ENCODE data around the gene AKAP8L. TPM values are rescaled to one million over a fixed set of nuclear protein-coding genes. Genes with fewer than 3 reads are reported as not detected.

The AKAP8L gene
- total and polyA plus RNA-seq, 2 of the 8 experiments (the other 6 are each of a cell fraction or from before 2014, with no cell fraction given), result 75.1 to 138 TPM

DNA sequence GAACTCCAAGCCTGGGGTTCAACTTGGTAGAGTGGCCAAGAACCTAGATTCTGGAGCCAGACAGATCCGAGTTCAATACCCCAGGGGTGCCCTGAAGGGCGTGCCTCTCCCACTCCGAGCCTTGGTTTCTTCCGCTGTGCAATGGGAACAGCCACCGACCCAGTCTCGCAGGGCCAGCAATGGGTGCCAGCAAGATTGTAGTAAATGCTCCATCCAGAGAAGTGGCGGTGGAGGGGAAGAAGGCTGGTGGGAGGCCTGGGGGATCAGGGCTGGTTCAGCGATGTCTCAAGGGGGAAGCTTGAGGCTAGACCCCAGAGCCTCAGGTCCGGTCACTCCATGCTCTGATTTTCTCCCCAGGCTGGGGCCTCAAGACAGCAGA, 26.4 kb upstream of the AKAP8L start:
- CTCF ChIA-PET (ENCODE audit: partially characterized antibody), result no interaction called here
- no peak overlapping the region for H2BK12ac ChIP-seq (ENCODE audit: low read depth, low read length)
- H3K23ac ChIP-seq (ENCODE audit: insufficient read length), result no peak overlapping the region
- WGBS, 2 experiments (ENCODE audit: extremely low coverage in 1 of 2, insufficient coverage in 1 of 2, insufficient read length in 1 of 2, insufficient replicate concordance in 2 of 2, low coverage in 1 of 2, low lambda C conversion rate in 2 of 2, missing lambda C conversion rate in 1 of 2), result 91% methylated on average over 8 of the region's 9 CpGs; no CpG with 5 or more reads in 1 of the 2 experiments
- no peaks in the 10 kb centered on the region for H3K9me3 ChIP-seq (ENCODE audit: insufficient read depth in 2 of 2, low read depth in 1 of 2, low read length in 1 of 2)
- POLR2A ChIA-PET (ENCODE audit: partially characterized antibody), result interaction anchor here (0.6 kb wide), 1 partner anchor 12 kb away, joined by 3 read pairs; no protein-coding TSS in a partner anchor
- H3K27me3 ChIP-seq (replicated peaks in 1 of 4; ENCODE audit: control insufficient read depth in 3 of 4, extremely low read depth in 1 of 4, insufficient read depth in 3 of 4, low read length in 3 of 4), result peaks cover 0 to 2% (median 0%) of the 10 kb centered on the region in 4 experiments; a peak in 1 of 7 replicates
- H2BK20ac ChIP-seq (ENCODE audit: low read length), result no peak overlapping the region
- no peak overlapping the region for H2AK5ac ChIP-seq (ENCODE audit: low read depth, low read length)
- FAIRE-seq (no peak), DNase-seq (ENCODE audit: low read depth in 1 of 2, low spot score in 2 of 2) (no peak)
- H3K36me3 ChIP-seq (ENCODE audit: control insufficient read depth in 2 of 4, insufficient read depth in 4 of 4, low read length in 3 of 4), result no peaks in the 10 kb centered on the region
- H3K4me2 ChIP-seq (ENCODE audit: insufficient read depth in 1 of 2, low read depth in 2 of 2, low read length in 2 of 2), result no peak overlapping the region
- H3K9ac ChIP-seq (replicated peaks in 1 of 4; ENCODE audit: extremely low read depth in 1 of 4, low read depth in 3 of 4, low read length in 3 of 4), result no peak overlapping the region
- H3K27ac ChIP-seq (ENCODE audit: low read depth, low read length), result no peak overlapping the region
- no peak overlapping the region for H4K91ac ChIP-seq (replicated peaks; ENCODE audit: insufficient read length, low read length)
- H3K4me3 ChIP-seq (ENCODE audit: extremely low read depth in 1 of 4, insufficient read depth in 2 of 4, low read depth in 3 of 4, low read length in 4 of 4), result no peak overlapping the region
- no peak overlapping the region for H3K56ac ChIP-seq (replicated peaks; ENCODE audit: insufficient read length, low read depth, low read length)
- no peak overlapping the region for H2AFZ ChIP-seq (ENCODE audit: low read length)
- no peaks in the 10 kb centered on the region for H3K79me2 ChIP-seq (ENCODE audit: control insufficient read depth in 1 of 2, insufficient read depth in 2 of 2, low read length in 2 of 2)
- H2BK15ac ChIP-seq (ENCODE audit: low read length), result no peak overlapping the region
- no peaks in the 10 kb centered on the region for H4K20me1 ChIP-seq (replicated peaks in 1 of 2; ENCODE audit: control insufficient read depth in 1 of 2, insufficient read depth in 2 of 2, low read length in 2 of 2)
- no peak overlapping the region for H3K14ac ChIP-seq (ENCODE audit: insufficient read length)
- no peak overlapping the region for H3K18ac ChIP-seq (ENCODE audit: extremely low read depth, low read length)
- no peak overlapping the region for H3K4ac ChIP-seq (replicated peaks; ENCODE audit: insufficient read length, low read depth, low read length)
- H3K79me1 ChIP-seq (ENCODE audit: low read depth, low read length), result no peaks in the 10 kb centered on the region
- H4K8ac ChIP-seq (ENCODE audit: extremely low read depth, insufficient read depth, low read length), result no peak overlapping the region
- peaks cover 12% of the 10 kb centered on the region; the same call in 1 of the 2 replicates for H3K23me2 ChIP-seq (ENCODE audit: low read depth, low read length)
- no peak for TF ChIP-seq BACH1 (IDR thresholded peaks at IDR 0.05; ENCODE audit: low read length)
- no peak for TF ChIP-seq ZNF274 (IDR thresholded peaks at IDR 0.05; ENCODE audit: borderline replicate concordance, extremely low read depth, low read length)
- no peak for TF ChIP-seq SP1 (IDR thresholded peaks at IDR 0.05; ENCODE audit: low read depth, low read length)
- TF ChIP-seq ATF3 (IDR thresholded peaks at IDR 0.05; ENCODE audit: insufficient read depth, low read depth, low read length), result no peak
- no peak for TF ChIP-seq CBX5 (IDR thresholded peaks at IDR 0.05; ENCODE audit: low read depth, low read length)
- no peak for TF ChIP-seq SP4 (IDR thresholded peaks at IDR 0.05; ENCODE audit: low read length)
- no peak for TF ChIP-seq CTBP2 (IDR thresholded peaks at IDR 0.05; ENCODE audit: borderline replicate concordance, insufficient read depth, insufficient read length, low read length)
- H2BK5ac ChIP-seq (ENCODE audit: low read depth, low read length), result no peak overlapping the region
- H3K4me1 ChIP-seq (replicated peaks in 1 of 4; ENCODE audit: control insufficient read depth in 3 of 4, insufficient read depth in 4 of 4, low read length in 3 of 4), result peaks cover 0 to 7% (median 2%) of the 10 kb centered on the region in 4 experiments; a peak in 6 of 7 replicates
- H2BK120ac ChIP-seq (replicated peaks; ENCODE audit: low read depth, low read length), result no peak overlapping the region
- no peak overlapping the region for H4K5ac ChIP-seq (ENCODE audit: insufficient read length, low read depth, low read length)

Measured in H1 (cell line).